Body of pancreas (tissue), 4 donors: Measurements from ENCODE around the gene PKN3.
A peak's percentile ranks its signal among the peaks of the same experiment; 100 is the strongest.

ENCODE experiments used
- CTCF ChIP-seq, 7 experiments: fragments of 450-650 bp in 4 of 7; fragments of 200-600 bp in 3 of 7; sonication (generic) in 3 of 7; IDR thresholded peaks; one replicate each; pipeline ENCODE4 v1.5.1; 2016 to 2019; ENCODE audit warnings: antibody characterized with exemption in 7 of 7
- POLR2A ChIP-seq, 3 donors: fragments of 450-650 bp; IDR thresholded peaks; one replicate each; pipeline ENCODE4 v1.6.1; 2016; ENCODE audit warnings: antibody characterized with exemption in 3 of 3, mild to moderate bottlenecking in 2 of 3

- TF ChIP-seq CTCF (IDR thresholded peaks at IDR 0.05) = peak in 1 of 7 experiments; percentile 13
- TF ChIP-seq POLR2A (IDR thresholded peaks at IDR 0.05) = peak in 2 of 3 donors; percentile 9 to 17
Measured at GRCh38 chr9:128724744-128725211, 22.5 kb downstream of the PKN3 start.
